ENCODE data around the gene ABCA7.
A peak's percentile ranks its signal among the peaks of the same experiment; 100 is the strongest.

ABCA7 gene

GRCh38 chr19:1089126-1089771 is 49.3 kb downstream of the ABCA7 start:
- no peak for DNase-seq

- no peak for DNase-seq
Measured at GRCh38 chr19:1089891-1090290, 50.0 kb downstream of the ABCA7 start.

- DNase-seq = no peak
Measured at GRCh38 chr19:1090731-1091543, 51.0 kb downstream of the ABCA7 start.

- DNase-seq = no peak
Measured at GRCh38 chr19:1091544-1092175, 51.8 kb downstream of the ABCA7 start.

- no peak for DNase-seq
Measured at GRCh38 chr19:1093330-1093729, 53.4 kb downstream of the ABCA7 start.

GRCh38 chr19:1093811-1094553 is 54.1 kb downstream of the ABCA7 start:
- no peak for DNase-seq

GRCh38 chr19:1094655-1094977 is 54.7 kb downstream of the ABCA7 start:
- DNase-seq = no peak

GRCh38 chr19:1094978-1095701 is 55.2 kb downstream of the ABCA7 start, which contains the start of gene POLR2E:
Gene POLR2E, minus strand, starts transcription at chr19:1095375. Its CDS starts 60 bp downstream, at chr19:1095315.
- peak; percentile 96 for DNase-seq

GRCh38 chr19:1097810-1098176 is 57.9 kb downstream of the ABCA7 start:
- no peak for DNase-seq

- no peak for DNase-seq
Measured at GRCh38 chr19:1098177-1099051, 58.5 kb downstream of the ABCA7 start.

GRCh38 chr19:1101337-1101698 is 61.4 kb downstream of the ABCA7 start:
- DNase-seq = no peak

GRCh38 chr19:1102407-1103131 is 62.7 kb downstream of the ABCA7 start:
- no peak for DNase-seq

- DNase-seq = no peak
Measured at GRCh38 chr19:1103132-1103707, 63.3 kb downstream of the ABCA7 start.

GRCh38 chr19:1103708-1104310 is 63.9 kb downstream of the ABCA7 start, which contains the start of gene GPX4:
Gene GPX4, plus strand, starts transcription at chr19:1103994. Its CDS starts 50 bp downstream, at chr19:1104044.
- peak; percentile 98 for DNase-seq

- peak; percentile 58 for DNase-seq
Measured at GRCh38 chr19:1104311-1105007, 64.6 kb downstream of the ABCA7 start.

- DNase-seq = no peak
Measured at GRCh38 chr19:1105008-1105872, 65.3 kb downstream of the ABCA7 start.

GRCh38 chr19:1105873-1106840 is 66.2 kb downstream of the ABCA7 start:
- DNase-seq = no peak
